ENCODE measurements around the gene URB1.
"Not testable (repeated sequence)": the region's sequence is repeated elsewhere in the genome, so short reads cannot be mapped to it uniquely, and the experiment has no call there.

Gene URB1

DNA sequence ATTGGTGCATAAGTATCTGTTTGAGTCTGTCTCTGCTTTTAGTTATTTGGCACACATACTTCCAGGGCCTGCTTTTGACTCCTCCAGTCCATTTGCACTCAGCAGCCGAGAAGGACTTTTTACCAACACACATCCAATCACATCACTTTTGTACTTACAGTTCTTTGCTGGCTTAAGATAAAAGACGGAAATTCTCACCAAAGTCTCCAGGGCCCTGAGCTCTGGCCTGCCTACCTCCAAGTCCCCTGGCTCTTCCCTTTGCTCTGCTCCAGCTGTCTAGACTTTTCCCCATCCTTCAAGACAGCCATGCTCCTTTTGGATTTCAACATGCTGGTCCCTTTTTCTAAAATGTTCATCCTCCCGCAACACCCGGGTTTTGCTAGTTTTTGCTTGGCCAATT lies 17.5 kb upstream of the URB1 start:
- no peaks in the 10 kb centered on the region for H3K9me3 ChIP-seq (ENCODE audit: insufficient read depth, low read length)
- H3K4me1 ChIP-seq (ENCODE audit: insufficient read depth, insufficient read length): peaks cover 14% of the 10 kb centered on the region
- TF ChIP-seq YY1 (IDR thresholded peaks at IDR 0.05; ENCODE audit: insufficient read depth, insufficient read length) (no peak), ZNF274 (IDR thresholded peaks at IDR 0.05; ENCODE audit: low read depth, low read length) (no peak), SUZ12 (IDR thresholded peaks at IDR 0.05; ENCODE audit: extremely low read depth, insufficient read depth, insufficient read length) (no peak)
- H3K4me3 ChIP-seq (ENCODE audit: insufficient read length, low read depth): no peak overlapping the region
- no peak for DNase-seq (ENCODE audit: low read depth, low spot score)
- no peaks in the 10 kb centered on the region for H3K36me3 ChIP-seq (ENCODE audit: insufficient read depth, insufficient read length, low read length)
- H3K27me3 ChIP-seq (ENCODE audit: insufficient read depth, insufficient read length): peaks cover 70% of the 10 kb centered on the region
- no peak overlapping the region for H3K9ac ChIP-seq (ENCODE audit: insufficient read length, low read depth)

DNA sequence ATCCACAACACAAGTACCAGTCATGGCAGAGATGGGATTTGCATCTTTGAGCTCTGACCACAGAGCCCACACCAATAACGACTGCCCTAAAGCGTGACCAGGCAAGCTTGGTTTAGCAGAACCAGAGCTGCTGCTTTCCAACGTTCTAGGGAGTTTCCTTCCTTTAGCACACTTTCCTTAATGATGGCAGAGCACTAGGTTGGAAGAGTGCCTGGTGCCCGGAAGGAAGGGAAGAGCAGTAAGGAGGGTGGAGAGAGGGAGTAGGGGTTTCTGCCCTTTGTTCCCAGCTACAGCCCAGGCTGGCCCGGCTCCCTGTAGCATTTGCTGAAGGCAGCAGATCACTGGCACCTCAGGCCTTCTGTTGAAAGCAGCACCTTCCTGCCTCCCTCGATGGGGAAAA lies 13.6 kb upstream of the URB1 start:
- Histone ChIP-seq H3K4me1 (ENCODE audit: insufficient read depth, insufficient read length) (peaks cover 6% of the 10 kb centered on the region), H3K9me3 (ENCODE audit: insufficient read depth, low read length) (no peaks in the 10 kb centered on the region), H3K9ac (ENCODE audit: insufficient read length, low read depth) (no peak overlapping the region), H3K27me3 (ENCODE audit: insufficient read depth, insufficient read length) (peaks cover 35% of the 10 kb centered on the region), H3K36me3 (ENCODE audit: insufficient read depth, insufficient read length, low read length) (no peaks in the 10 kb centered on the region), H3K4me3 (ENCODE audit: insufficient read length, low read depth) (no peak overlapping the region)
- TF ChIP-seq SUZ12 (IDR thresholded peaks at IDR 0.05; ENCODE audit: extremely low read depth, insufficient read depth, insufficient read length): no peak
- TF ChIP-seq YY1 (IDR thresholded peaks at IDR 0.05; ENCODE audit: insufficient read depth, insufficient read length): no peak
- TF ChIP-seq ZNF274 (IDR thresholded peaks at IDR 0.05; ENCODE audit: low read depth, low read length): no peak
- no peak for DNase-seq (ENCODE audit: low read depth, low spot score)

DNA sequence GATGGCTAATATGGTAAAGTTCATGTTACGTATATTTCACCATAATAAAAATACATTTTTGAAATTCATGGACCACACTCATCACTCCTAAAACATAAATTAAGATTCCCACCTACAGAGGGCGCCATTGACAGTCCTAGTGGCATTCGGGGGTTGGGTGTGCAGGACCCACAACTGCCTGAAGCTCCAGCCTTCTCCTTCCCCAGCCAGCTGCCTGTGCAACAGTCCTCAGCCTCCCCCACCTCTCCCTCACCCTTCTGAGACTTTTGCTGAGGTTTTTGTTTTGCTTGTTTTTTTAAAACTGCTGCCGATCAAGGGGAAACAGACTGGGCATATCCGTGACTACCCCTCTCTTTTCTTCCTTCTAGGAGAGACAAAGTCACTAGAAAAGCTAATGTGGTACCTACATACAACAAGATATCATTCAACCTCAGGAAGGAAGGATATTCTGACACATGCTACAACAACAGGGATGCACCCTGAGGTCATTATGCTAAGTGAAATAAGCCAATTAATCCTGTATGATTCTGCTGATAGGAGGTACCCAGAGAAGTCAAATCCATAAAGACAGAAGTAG lies 10.5 kb upstream of the URB1 start:
- peaks cover 4% of the 10 kb centered on the region for H3K27me3 ChIP-seq (ENCODE audit: insufficient read depth, insufficient read length)
- H3K9me3 ChIP-seq (ENCODE audit: insufficient read depth, low read length): no peaks in the 10 kb centered on the region
- H3K9ac ChIP-seq (ENCODE audit: insufficient read length, low read depth): peak overlapping the region; percentile 5
- DNase-seq (ENCODE audit: low read depth, low spot score): peak; percentile 68
- TF ChIP-seq ZNF274 (IDR thresholded peaks at IDR 0.05; ENCODE audit: low read depth, low read length): no peak
- TF ChIP-seq SUZ12 (IDR thresholded peaks at IDR 0.05; ENCODE audit: extremely low read depth, insufficient read depth, insufficient read length): no peak
- TF ChIP-seq YY1 (IDR thresholded peaks at IDR 0.05; ENCODE audit: insufficient read depth, insufficient read length): no peak
- H3K4me3 ChIP-seq (ENCODE audit: insufficient read length, low read depth): no peak overlapping the region
- no peaks in the 10 kb centered on the region for H3K36me3 ChIP-seq (ENCODE audit: insufficient read depth, insufficient read length, low read length)
- peaks cover 4% of the 10 kb centered on the region for H3K4me1 ChIP-seq (ENCODE audit: insufficient read depth, insufficient read length)

DNA sequence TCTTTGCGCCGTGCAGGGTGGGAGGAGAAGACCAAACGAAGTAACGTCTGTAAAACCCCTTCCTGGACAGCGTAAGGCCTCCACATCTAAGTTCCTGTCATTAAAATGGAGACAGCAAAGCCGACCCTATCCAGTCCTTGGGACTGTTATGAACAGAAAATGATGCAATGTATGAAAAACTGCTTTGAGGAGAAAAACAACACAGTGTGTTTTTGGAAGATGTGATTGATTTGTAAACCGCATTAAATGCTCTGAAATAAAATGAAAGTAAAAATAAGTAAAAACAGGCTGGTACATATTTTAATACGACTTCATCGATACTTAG lies 827 bp upstream of the URB1 start:
- Histone ChIP-seq H3K36me3 (ENCODE audit: insufficient read depth, insufficient read length, low read length) (peaks cover 23% of the 10 kb centered on the region), H3K27me3 (ENCODE audit: insufficient read depth, insufficient read length) (no peaks in the 10 kb centered on the region), H3K9me3 (ENCODE audit: insufficient read depth, low read length) (no peaks in the 10 kb centered on the region), H3K4me1 (ENCODE audit: insufficient read depth, insufficient read length) (peaks cover 4% of the 10 kb centered on the region), H3K4me3 (ENCODE audit: insufficient read length, low read depth) (peak overlapping the region; percentile 91), H3K9ac (ENCODE audit: insufficient read length, low read depth) (peak overlapping the region; percentile 94)
- no peak for DNase-seq (ENCODE audit: low read depth, low spot score)
- TF ChIP-seq ZNF274 (IDR thresholded peaks at IDR 0.05; ENCODE audit: low read depth, low read length) (no peak), SUZ12 (IDR thresholded peaks at IDR 0.05; ENCODE audit: extremely low read depth, insufficient read depth, insufficient read length) (no peak), YY1 (IDR thresholded peaks at IDR 0.05; ENCODE audit: insufficient read depth, insufficient read length) (no peak)

GRCh38 chr21:32392299-32392879 lies 423 bp downstream of the URB1 start:
- Histone ChIP-seq H3K36me3 (ENCODE audit: insufficient read depth, insufficient read length, low read length) (peaks cover 35% of the 10 kb centered on the region), H3K9me3 (ENCODE audit: insufficient read depth, low read length) (no peaks in the 10 kb centered on the region), H3K9ac (ENCODE audit: insufficient read length, low read depth) (peak overlapping the region; percentile 94), H3K4me3 (ENCODE audit: insufficient read length, low read depth) (peak overlapping the region; percentile 91), H3K27me3 (ENCODE audit: insufficient read depth, insufficient read length) (no peaks in the 10 kb centered on the region), H3K4me1 (ENCODE audit: insufficient read depth, insufficient read length) (peaks cover 6% of the 10 kb centered on the region)
- no peak for TF ChIP-seq ZNF274 (IDR thresholded peaks at IDR 0.05; ENCODE audit: low read depth, low read length)
- TF ChIP-seq SUZ12 (IDR thresholded peaks at IDR 0.05; ENCODE audit: extremely low read depth, insufficient read depth, insufficient read length): no peak
- no peak for DNase-seq (ENCODE audit: low read depth, low spot score)

- TF ChIP-seq ZNF274 (IDR thresholded peaks at IDR 0.05; ENCODE audit: low read depth, low read length): no peak
- TF ChIP-seq SUZ12 (IDR thresholded peaks at IDR 0.05; ENCODE audit: extremely low read depth, insufficient read depth, insufficient read length): no peak
- no peak for TF ChIP-seq YY1 (IDR thresholded peaks at IDR 0.05; ENCODE audit: insufficient read depth, insufficient read length)
- Histone ChIP-seq H3K27me3 (ENCODE audit: insufficient read depth, insufficient read length) (no peaks in the 10 kb centered on the region), H3K9me3 (ENCODE audit: insufficient read depth, low read length) (no peaks in the 10 kb centered on the region), H3K4me1 (ENCODE audit: insufficient read depth, insufficient read length) (peaks cover 6% of the 10 kb centered on the region), H3K36me3 (ENCODE audit: insufficient read depth, insufficient read length, low read length) (peaks cover 37% of the 10 kb centered on the region), H3K4me3 (ENCODE audit: insufficient read length, low read depth) (peak overlapping the region; percentile 91), H3K9ac (ENCODE audit: insufficient read length, low read depth) (peak overlapping the region; percentile 94)
- DNase-seq (ENCODE audit: low read depth, low spot score): no peak
These were observed 1.1 kb downstream of the URB1 start for GRCh38 chr21:32391755-32392154.

DNA sequence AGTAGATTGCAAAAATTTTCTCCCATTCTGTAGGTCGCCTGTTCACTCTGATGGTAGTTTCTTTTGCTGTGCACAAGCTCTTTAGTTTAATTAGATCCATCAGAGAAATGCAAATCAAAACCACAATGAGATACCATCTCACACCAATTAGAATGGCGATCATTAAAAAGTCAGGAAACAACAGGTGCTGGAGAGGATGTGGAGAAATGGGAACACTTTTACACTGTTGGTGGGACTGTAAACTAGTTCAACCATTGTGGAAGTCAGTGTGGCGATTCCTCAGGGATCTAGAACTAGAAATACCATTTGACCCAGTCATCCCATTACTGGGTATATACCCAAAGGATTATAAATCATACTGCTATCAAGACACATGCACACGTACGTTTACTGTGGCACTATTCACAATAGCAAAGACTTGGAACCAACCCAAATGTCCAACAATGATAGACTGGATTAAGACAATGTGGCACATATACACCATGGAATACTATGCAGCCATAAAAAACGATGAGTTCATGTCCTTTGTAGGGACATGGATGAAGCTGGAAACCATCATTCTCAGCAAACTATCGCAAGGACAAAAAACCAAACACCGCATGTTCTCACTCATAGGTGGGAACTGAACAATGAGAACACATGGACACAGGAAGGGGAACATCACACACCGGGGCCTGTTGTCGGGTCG lies 2.1 kb downstream of the URB1 start:
- H3K4me3 ChIP-seq (ENCODE audit: insufficient read length, low read depth); H3K27me3 ChIP-seq (ENCODE audit: insufficient read depth, insufficient read length); H3K4me1 ChIP-seq (ENCODE audit: insufficient read depth, insufficient read length); DNase-seq (ENCODE audit: low read depth, low spot score); H3K9ac ChIP-seq (ENCODE audit: insufficient read length, low read depth); H3K9me3 ChIP-seq (ENCODE audit: insufficient read depth, low read length): not testable (repeated sequence)
- peaks cover 46% of the 10 kb centered on the region for H3K36me3 ChIP-seq (ENCODE audit: insufficient read depth, insufficient read length, low read length)

All from NT2/D1 (cell line).